OCI-LY1 (cell line): ENCODE results near the gene PDE11A.

Source experiments
- EZH2 ChIP-seq: fragments of 200-600 bp; sonication (generic), shearing (Covaris generic); IDR thresholded peaks from 2 replicates; pipeline ENCODE4 v1.8.0; 2017; ENCODE audit warnings: borderline replicate concordance, mixed run types, mild to moderate bottlenecking, antibody characterized with exemption, low read length, moderate library complexity, mixed read lengths
- TF ChIP-seq, protein P1 (sequence below): fragments of 200-600 bp; sonication (generic), shearing (Covaris generic); IDR thresholded peaks from 2 replicates; pipeline ENCODE4 v1.5.1; 2017; ENCODE audit warnings: mild to moderate bottlenecking, antibody characterized with exemption, low read length, moderate library complexity, mixed read lengths

DNA sequence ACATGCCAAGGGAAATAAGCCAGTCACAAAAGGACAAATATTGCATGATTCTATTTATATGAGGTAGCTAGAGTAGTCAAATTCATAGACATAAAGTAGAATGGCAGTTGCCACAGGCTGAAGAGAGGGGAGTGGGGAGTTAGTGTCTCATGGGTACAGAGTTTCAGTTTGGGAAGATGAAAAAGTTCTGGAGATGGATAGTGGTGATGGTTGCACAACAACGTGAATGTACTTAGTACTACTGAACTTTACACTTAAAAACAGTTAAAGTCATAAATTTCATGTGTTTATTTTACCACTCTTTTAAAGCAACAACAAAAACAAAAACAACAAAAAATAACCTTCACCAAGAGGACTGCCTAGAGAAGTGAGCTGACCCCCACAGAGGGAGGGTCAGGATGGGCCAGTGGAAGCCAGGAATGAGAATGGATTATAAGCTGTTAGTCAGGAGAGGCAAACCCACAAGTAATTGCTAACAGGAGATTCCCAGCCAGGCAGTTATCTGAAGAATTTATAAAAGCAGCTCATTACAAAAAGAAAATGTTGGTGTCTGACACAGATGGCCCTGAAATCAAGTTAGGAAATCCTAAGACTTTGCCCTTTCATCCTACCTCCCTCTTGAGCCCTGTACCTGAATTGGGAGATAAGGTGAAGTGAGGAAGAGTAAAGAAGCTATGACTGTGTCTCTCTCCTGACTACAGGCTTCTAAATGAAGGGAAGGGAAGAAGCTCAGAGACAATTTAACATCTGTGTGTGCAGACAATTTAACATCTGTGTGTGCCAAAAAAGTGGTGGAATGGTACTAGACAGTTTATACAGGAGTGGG lies 263.4 kb downstream of the PDE11A start:
- TF ChIP-seq, protein P1, sequence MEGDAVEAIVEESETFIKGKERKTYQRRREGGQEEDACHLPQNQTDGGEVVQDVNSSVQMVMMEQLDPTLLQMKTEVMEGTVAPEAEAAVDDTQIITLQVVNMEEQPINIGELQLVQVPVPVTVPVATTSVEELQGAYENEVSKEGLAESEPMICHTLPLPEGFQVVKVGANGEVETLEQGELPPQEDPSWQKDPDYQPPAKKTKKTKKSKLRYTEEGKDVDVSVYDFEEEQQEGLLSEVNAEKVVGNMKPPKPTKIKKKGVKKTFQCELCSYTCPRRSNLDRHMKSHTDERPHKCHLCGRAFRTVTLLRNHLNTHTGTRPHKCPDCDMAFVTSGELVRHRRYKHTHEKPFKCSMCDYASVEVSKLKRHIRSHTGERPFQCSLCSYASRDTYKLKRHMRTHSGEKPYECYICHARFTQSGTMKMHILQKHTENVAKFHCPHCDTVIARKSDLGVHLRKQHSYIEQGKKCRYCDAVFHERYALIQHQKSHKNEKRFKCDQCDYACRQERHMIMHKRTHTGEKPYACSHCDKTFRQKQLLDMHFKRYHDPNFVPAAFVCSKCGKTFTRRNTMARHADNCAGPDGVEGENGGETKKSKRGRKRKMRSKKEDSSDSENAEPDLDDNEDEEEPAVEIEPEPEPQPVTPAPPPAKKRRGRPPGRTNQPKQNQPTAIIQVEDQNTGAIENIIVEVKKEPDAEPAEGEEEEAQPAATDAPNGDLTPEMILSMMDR, result no peak
- no peak for TF ChIP-seq EZH2
